Vagina (tissue), 2 donors: ENCODE measurements around the gene SVEP1.

Source experiments
- CTCF ChIP-seq, 3 experiments: fragments of 450-650 bp in 2 of 3; fragments of 200-600 bp in 1 of 3; sonication (generic) in 1 of 3; IDR thresholded peaks; one replicate each; pipeline ENCODE4 v1.5.1; 2017 to 2019; ENCODE audit warnings: antibody characterized with exemption in 3 of 3, mild to moderate bottlenecking in 2 of 3, moderate library complexity in 2 of 3
- POLR2A ChIP-seq, 2 donors: fragments of 450-650 bp; IDR thresholded peaks; one replicate each; pipeline ENCODE4 v1.6.1; 2017; ENCODE audit warnings: antibody characterized with exemption in 2 of 2, mild to moderate bottlenecking in 2 of 2, moderate library complexity in 2 of 2
- POLR2AphosphoS5 ChIP-seq, 2 donors: sonication (generic); formaldehyde crosslinking; IDR thresholded peaks; one replicate each; pipeline ENCODE4 v1.9.0; 2017; ENCODE audit warnings: antibody characterized with exemption in 2 of 2, mild to moderate bottlenecking in 2 of 2, low read depth in 1 of 2; ENCODE audit not compliant: insufficient read depth in 1 of 2

- no peak for TF ChIP-seq CTCF (IDR thresholded peaks at IDR 0.05)
- TF ChIP-seq POLR2A (IDR thresholded peaks at IDR 0.05) = no peak
- no peak for TF ChIP-seq POLR2AphosphoS5 (IDR thresholded peaks at IDR 0.05; ENCODE audit: insufficient read depth in 1 of 2, low read depth in 1 of 2)
Measured at GRCh38 chr9:110465190-110465589, 114.4 kb downstream of the SVEP1 start.
